Measurements from ENCODE around the gene TPCN1.

Gene TPCN1

DNA sequence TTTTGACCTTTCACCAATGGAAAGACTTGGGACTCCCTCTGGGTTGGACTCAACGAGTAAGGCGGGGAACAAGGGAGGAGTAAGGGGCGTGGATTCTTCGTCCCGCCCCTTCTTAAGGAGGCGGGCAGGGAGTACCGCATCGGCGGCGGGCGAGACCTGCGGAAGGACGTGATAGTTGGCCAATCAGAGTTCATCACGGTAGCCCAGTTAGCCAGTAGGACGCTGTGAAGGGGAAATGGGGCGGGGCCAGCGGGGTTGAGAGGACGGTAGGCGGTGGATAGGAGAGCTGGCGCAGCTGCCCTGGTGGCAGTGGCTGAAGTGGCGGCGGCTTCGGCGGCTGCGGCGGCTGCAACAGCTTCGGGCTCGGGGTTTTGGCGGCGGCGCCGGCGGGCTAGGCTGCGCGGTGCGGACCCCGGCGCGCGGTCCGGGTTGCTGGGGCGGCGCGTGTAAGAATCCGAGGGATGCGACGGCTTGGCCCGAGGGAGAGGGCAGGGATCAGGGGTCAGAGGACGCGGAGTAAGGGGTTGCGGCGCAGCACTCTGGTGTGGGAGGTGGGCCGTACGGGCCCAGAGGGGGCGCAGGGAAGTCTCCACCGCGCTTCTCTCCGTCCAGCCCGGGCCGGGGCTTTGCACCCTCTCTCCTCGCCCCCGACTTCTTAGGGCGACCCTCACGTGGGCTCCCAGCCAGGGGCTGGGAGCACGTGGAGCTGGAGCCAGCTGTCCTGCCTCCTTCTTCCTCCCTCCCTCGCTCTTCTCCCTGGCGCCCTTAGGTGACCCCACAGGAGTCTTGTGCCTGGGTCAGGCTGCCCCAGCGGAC lies at the start of gene TPCN1 (continued):
- TF ChIP-seq ZSCAN5A (tag by site-specific recombination; IDR thresholded peaks at IDR 0.05) (no peak), ZNF341 (tag by site-specific recombination; IDR thresholded peaks at IDR 0.05; ENCODE audit: low read depth) (peak; percentile 72), MYNN (tag by site-specific recombination; IDR thresholded peaks at IDR 0.05; ENCODE audit: borderline replicate concordance) (0 out of 2 replicates have a peak, but pooled peaks have one; percentile 10), SP2 (tag by site-specific recombination; IDR thresholded peaks at IDR 0.05) (peak; percentile 100), ZNF660 (tag by site-specific recombination; IDR thresholded peaks at IDR 0.05) (peak; percentile 71), ZNF239 (tag by site-specific recombination; IDR thresholded peaks at IDR 0.05) (no peak), ZNF600 (tag by site-specific recombination; IDR thresholded peaks at IDR 0.05) (0 out of 2 replicates have a peak, but pooled peaks have one; percentile 37), ZBTB48 (tag by site-specific recombination; IDR thresholded peaks at IDR 0.05) (peak; percentile 96), SP3 (tag by site-specific recombination; IDR thresholded peaks at IDR 0.05) (peak; percentile 99), PBX3 (CRISPR knock-in tag; IDR thresholded peaks at IDR 0.05) (peak; percentile 83; the same call in 1 of the 2 replicates), ZNF114 (tag by site-specific recombination; IDR thresholded peaks at IDR 0.05) (no peak), ZNF138 (tag by site-specific recombination; IDR thresholded peaks at IDR 0.05; ENCODE audit: borderline replicate concordance) (no peak), ZNF580 (tag by site-specific recombination; IDR thresholded peaks at IDR 0.05) (peak; percentile 100), ZNF10 (tag by site-specific recombination; IDR thresholded peaks at IDR 0.05) (peak; percentile 56), ZNF366 (tag by site-specific recombination; conservative IDR thresholded peaks at IDR 0.05) (peak; percentile 41; the same call in 1 of the 2 replicates), KLF16 (tag by site-specific recombination; IDR thresholded peaks at IDR 0.05) (0 out of 2 replicates have a peak, but pooled peaks have one; percentile 20), ZNF473 (tag by site-specific recombination; IDR thresholded peaks at IDR 0.05) (no peak), ZNF777 (tag by site-specific recombination; IDR thresholded peaks at IDR 0.05; ENCODE audit: borderline replicate concordance) (no peak), ZNF629 (tag by site-specific recombination; IDR thresholded peaks at IDR 0.05) (peak; percentile 20; the same call in 1 of the 2 replicates), ZBTB17 (tag by site-specific recombination; IDR thresholded peaks at IDR 0.05) (peak; percentile 52; the same call in 1 of the 2 replicates), GLIS1 (tag by site-specific recombination; IDR thresholded peaks at IDR 0.05) (peak; percentile 16; the same call in 1 of the 2 replicates), ZNF792 (tag by site-specific recombination; IDR thresholded peaks at IDR 0.05) (0 out of 2 replicates have a peak, but pooled peaks have one; percentile 41)
- TF ChIP-seq, protein P1, sequence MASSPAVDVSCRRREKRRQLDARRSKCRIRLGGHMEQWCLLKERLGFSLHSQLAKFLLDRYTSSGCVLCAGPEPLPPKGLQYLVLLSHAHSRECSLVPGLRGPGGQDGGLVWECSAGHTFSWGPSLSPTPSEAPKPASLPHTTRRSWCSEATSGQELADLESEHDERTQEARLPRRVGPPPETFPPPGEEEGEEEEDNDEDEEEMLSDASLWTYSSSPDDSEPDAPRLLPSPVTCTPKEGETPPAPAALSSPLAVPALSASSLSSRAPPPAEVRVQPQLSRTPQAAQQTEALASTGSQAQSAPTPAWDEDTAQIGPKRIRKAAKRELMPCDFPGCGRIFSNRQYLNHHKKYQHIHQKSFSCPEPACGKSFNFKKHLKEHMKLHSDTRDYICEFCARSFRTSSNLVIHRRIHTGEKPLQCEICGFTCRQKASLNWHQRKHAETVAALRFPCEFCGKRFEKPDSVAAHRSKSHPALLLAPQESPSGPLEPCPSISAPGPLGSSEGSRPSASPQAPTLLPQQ (tag by site-specific recombination; IDR thresholded peaks at IDR 0.05), result 0 out of 2 replicates have a peak, but pooled peaks have one; percentile 39
- TF ChIP-seq, protein P2, sequence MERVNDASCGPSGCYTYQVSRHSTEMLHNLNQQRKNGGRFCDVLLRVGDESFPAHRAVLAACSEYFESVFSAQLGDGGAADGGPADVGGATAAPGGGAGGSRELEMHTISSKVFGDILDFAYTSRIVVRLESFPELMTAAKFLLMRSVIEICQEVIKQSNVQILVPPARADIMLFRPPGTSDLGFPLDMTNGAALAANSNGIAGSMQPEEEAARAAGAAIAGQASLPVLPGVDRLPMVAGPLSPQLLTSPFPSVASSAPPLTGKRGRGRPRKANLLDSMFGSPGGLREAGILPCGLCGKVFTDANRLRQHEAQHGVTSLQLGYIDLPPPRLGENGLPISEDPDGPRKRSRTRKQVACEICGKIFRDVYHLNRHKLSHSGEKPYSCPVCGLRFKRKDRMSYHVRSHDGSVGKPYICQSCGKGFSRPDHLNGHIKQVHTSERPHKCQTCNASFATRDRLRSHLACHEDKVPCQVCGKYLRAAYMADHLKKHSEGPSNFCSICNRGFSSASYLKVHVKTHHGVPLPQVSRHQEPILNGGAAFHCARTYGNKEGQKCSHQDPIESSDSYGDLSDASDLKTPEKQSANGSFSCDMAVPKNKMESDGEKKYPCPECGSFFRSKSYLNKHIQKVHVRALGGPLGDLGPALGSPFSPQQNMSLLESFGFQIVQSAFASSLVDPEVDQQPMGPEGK (tag by site-specific recombination; IDR thresholded peaks at IDR 0.05), result peak; percentile 64
- TF ChIP-seq, protein P3, sequence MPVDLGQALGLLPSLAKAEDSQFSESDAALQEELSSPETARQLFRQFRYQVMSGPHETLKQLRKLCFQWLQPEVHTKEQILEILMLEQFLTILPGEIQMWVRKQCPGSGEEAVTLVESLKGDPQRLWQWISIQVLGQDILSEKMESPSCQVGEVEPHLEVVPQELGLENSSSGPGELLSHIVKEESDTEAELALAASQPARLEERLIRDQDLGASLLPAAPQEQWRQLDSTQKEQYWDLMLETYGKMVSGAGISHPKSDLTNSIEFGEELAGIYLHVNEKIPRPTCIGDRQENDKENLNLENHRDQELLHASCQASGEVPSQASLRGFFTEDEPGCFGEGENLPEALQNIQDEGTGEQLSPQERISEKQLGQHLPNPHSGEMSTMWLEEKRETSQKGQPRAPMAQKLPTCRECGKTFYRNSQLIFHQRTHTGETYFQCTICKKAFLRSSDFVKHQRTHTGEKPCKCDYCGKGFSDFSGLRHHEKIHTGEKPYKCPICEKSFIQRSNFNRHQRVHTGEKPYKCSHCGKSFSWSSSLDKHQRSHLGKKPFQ (tag by site-specific recombination; IDR thresholded peaks at IDR 0.05), result no peak
- TF ChIP-seq, protein P4, sequence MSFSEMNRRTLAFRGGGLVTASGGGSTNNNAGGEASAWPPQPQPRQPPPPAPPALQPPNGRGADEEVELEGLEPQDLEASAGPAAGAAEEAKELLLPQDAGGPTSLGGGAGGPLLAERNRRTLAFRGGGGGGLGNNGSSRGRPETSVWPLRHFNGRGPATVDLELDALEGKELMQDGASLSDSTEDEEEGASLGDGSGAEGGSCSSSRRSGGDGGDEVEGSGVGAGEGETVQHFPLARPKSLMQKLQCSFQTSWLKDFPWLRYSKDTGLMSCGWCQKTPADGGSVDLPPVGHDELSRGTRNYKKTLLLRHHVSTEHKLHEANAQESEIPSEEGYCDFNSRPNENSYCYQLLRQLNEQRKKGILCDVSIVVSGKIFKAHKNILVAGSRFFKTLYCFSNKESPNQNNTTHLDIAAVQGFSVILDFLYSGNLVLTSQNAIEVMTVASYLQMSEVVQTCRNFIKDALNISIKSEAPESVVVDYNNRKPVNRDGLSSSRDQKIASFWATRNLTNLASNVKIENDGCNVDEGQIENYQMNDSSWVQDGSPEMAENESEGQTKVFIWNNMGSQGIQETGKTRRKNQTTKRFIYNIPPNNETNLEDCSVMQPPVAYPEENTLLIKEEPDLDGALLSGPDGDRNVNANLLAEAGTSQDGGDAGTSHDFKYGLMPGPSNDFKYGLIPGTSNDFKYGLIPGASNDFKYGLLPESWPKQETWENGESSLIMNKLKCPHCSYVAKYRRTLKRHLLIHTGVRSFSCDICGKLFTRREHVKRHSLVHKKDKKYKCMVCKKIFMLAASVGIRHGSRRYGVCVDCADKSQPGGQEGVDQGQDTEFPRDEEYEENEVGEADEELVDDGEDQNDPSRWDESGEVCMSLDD (tag by site-specific recombination; IDR thresholded peaks at IDR 0.05), result 0 out of 2 replicates have a peak, but pooled peaks have one; percentile 50

All from HEK293 (cell line).